BJ (cell line): ENCODE measurements around the gene RCBTB1. TPM values are rescaled to one million over a fixed set of nuclear protein-coding genes. Genes with fewer than 3 reads are reported as not detected.

Experiments used
- CTCF ChIA-PET: fragments of 350-600 bp; formaldehyde crosslinking; extraction: SDS; loops from one replicate; lab custom pipeline; 2021; ENCODE audit warnings: antibody characterized with exemption, inconsistent platforms; lab: Yijun Ruan, JAX
- POLR2A ChIA-PET: fragments of 300-600 bp; sonication (Branson Sonifier 250); formaldehyde crosslinking; extraction: SDS; loops from one replicate; lab custom pipeline; 2021; ENCODE audit warnings: antibody characterized with exemption; lab: Charles Lee
- DNase-seq: peaks from one replicate; pipeline ENCODE4 v3.0.0-alpha.2; 2011; ENCODE audit warnings: low read depth
- H3K27me3 ChIP-seq: 2 replicates; pipeline ENCODE4 v1.6.0; 2011; ENCODE audit warnings: low read length; ENCODE audit not compliant: control insufficient read depth, insufficient read depth
- H3K36me3 ChIP-seq: 2 replicates; pipeline ENCODE4 v1.5.1; 2011; ENCODE audit warnings: low read length; ENCODE audit not compliant: control insufficient read depth, insufficient read depth
- H3K4me3 ChIP-seq: 2 replicates; pipeline ENCODE4 v1.5.1; 2011; ENCODE audit warnings: low read depth, mild to moderate bottlenecking, control low read depth, low read length
- CTCF ChIP-seq: IDR thresholded peaks from 2 replicates; pipeline ENCODE4 v1.5.1; 2011; ENCODE audit warnings: low read depth, mild to moderate bottlenecking, control low read depth, inconsistent platforms, low read length, moderate library complexity; ENCODE audit not compliant: insufficient read depth
- polyA plus RNA-seq: library from polyadenylated mRNA; depleted of rRNA; stranded (reverse); fragments of >200 nt; gene quantifications from 2 replicates; pipeline ENCODE4 v1.2.3, GENCODE V29; 2011

RCBTB1 gene
- polyA plus RNA-seq, 1 experiment = 8.0 TPM

GRCh38 chr13:49629196-49629938, 44.0 kb upstream of the RCBTB1 start:
- CTCF ChIA-PET = interaction anchor here (0.6 to 1.3 kb wide), 4 partner anchors 9 to 27 kb away, joined by 3 read pairs; no protein-coding TSS in a partner anchor
- no peak for TF ChIP-seq CTCF
- no peaks in the 10 kb centered on the region for H3K27me3 ChIP-seq
- no peak for DNase-seq
- no peak overlapping the region for H3K4me3 ChIP-seq
- no peaks in the 10 kb centered on the region for H3K36me3 ChIP-seq
- POLR2A ChIA-PET = interaction anchor here (0.6 kb wide), 1 partner anchor 25 kb away, joined by 4 read pairs; no protein-coding TSS in a partner anchor

DNA sequence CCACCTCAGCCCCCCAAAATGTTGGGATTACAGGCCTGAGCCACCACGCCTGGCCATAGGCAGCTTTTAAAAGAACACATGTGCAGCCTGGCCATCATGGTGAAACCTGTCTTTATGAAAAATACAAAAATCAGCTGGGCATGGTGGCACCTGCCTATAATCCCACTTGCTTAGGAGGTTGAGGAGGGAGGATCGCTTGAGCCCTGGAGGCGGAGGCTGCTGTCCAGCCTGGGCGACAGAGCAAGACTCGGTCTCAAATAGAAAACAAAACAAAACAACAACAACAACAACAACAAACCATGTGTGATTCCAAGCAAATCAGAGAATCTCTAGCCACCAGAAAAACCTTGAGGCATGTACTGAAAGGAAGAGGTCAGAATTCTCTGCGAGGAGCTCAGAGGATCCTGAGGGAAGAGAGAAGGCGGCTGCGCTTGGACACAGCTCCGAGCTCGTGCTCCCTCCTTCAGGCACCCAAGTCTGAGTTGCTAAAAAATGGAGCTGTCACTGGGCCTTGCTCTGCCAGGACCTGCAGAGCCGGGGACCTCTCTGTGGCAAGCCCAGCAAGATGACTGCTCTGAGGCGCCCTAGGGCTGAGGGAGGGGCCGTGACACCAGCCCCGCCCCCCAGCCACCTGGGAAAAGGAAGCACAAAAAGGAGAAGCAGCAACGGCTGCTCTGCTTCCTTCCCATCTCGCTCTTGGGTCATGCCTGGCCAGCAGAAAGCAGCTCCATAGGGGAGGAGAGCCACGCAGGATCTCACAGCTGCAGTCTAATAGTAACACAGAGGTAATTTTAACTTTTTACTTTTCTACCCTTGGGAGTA, 42.7 kb upstream of the RCBTB1 start, which contains the start of gene ARL11:
TSS of gene ARL11 (plus strand) at position 677 of the 822 bp plus-strand sequence. CDS start 1,941 bp downstream, outside the sequence.
- Histone ChIP-seq H3K4me3 (no peak within 1 kb of the TSS), H3K36me3 (no peaks in the 10 kb centered on the region), H3K27me3 (no peaks in the 10 kb centered on the region)
- DNase-seq = no peak
- CTCF ChIA-PET = no interaction called here
- POLR2A ChIA-PET = no interaction called here
- no peak for TF ChIP-seq CTCF

- Histone ChIP-seq H3K27me3 (no peaks in the 10 kb centered on the region), H3K4me3 (no peak overlapping the region), H3K36me3 (no peaks in the 10 kb centered on the region)
- no peak for DNase-seq
- TF ChIP-seq CTCF = no peak
- ChIA-PET POLR2A (no interaction called here), CTCF (interaction anchor here (0.7 to 0.8 kb wide), 2 partner anchors 17 to 42 kb away, joined by 3 read pairs; no protein-coding TSS in a partner anchor)
These were observed 40.2 kb upstream of the RCBTB1 start for GRCh38 chr13:49625392-49626079.

GRCh38 chr13:49624229-49624628, 38.9 kb upstream of the RCBTB1 start:
- DNase-seq = no peak
- Histone ChIP-seq H3K4me3 (no peak overlapping the region), H3K36me3 (no peaks in the 10 kb centered on the region), H3K27me3 (no peaks in the 10 kb centered on the region)
- no peak for TF ChIP-seq CTCF
- POLR2A ChIA-PET = no interaction called here
- CTCF ChIA-PET = interaction anchor here (0.6 to 1.0 kb wide), 3 partner anchors 9 to 224 kb away, joined by 3 read pairs; no protein-coding TSS in a partner anchor
